Upper lobe of left lung (tissue), 4 donors: Measurements from ENCODE around the gene RBM20.

Experiments used
- CTCF ChIP-seq, 6 experiments: fragments of 450-650 bp in 4 of 6; fragments of 200-600 bp in 2 of 6; sonication (generic) in 2 of 6; IDR thresholded peaks; one replicate each; pipeline ENCODE4 v1.5.1; 2016 to 2019; ENCODE audit warnings: antibody characterized with exemption in 6 of 6
- POLR2AphosphoS5 ChIP-seq, 2 donors: sonication (generic); formaldehyde crosslinking; IDR thresholded peaks; one replicate each; pipeline ENCODE4 v1.5.1; 2017; ENCODE audit warnings: antibody characterized with exemption in 2 of 2

GRCh38 chr10:110706690-110707098 lies 62.6 kb downstream of the RBM20 start:
- TF ChIP-seq CTCF (IDR thresholded peaks at IDR 0.05) (no peak), POLR2AphosphoS5 (IDR thresholded peaks at IDR 0.05) (no peak)
